ENCODE results near the gene NFE2.

DNA sequence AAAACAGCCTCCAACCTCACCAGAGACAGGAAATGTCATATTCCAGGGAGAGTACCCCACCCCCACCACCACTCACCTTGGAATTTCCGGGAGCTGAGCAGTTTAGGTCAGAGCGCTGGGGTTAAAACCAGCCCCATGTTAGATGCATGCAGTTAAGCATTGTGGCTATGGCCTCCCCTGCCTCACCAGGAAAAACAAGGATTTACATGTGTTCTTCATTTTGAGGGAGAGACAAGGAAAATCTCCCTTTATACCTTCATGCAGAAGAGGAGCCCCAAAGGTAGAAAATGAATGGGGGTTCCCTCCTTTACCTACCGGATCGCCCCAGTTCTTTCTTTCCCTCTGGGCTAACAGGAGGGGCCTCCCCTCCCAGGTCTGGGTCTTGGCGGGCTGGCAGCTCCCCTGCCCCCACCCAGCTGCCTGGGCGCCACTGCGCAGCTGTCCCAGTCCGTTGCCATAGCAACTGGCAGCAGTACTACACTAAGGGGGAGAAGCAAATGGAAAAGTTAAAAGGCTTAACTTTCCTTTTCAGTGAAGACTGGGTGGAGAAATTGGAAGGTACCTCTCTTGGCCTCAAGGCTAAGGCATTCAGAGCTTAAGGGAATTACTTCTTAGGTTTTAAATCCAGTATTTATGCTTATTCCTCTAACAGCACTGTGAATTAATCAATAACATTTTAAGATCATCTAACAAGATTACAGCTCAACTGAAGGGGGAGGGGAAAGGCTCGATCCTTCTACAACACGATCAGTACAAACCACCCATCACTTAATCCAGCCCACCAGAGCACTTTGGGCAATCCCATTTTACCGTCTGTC lies 41.4 kb downstream of the NFE2 start:
- TF ChIP-seq, protein P1, sequence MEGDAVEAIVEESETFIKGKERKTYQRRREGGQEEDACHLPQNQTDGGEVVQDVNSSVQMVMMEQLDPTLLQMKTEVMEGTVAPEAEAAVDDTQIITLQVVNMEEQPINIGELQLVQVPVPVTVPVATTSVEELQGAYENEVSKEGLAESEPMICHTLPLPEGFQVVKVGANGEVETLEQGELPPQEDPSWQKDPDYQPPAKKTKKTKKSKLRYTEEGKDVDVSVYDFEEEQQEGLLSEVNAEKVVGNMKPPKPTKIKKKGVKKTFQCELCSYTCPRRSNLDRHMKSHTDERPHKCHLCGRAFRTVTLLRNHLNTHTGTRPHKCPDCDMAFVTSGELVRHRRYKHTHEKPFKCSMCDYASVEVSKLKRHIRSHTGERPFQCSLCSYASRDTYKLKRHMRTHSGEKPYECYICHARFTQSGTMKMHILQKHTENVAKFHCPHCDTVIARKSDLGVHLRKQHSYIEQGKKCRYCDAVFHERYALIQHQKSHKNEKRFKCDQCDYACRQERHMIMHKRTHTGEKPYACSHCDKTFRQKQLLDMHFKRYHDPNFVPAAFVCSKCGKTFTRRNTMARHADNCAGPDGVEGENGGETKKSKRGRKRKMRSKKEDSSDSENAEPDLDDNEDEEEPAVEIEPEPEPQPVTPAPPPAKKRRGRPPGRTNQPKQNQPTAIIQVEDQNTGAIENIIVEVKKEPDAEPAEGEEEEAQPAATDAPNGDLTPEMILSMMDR (conservative IDR thresholded peaks at IDR 0.05; ENCODE audit: low read length): no peak
- no peak for TF ChIP-seq EZH2phosphoT487 (IDR thresholded peaks at IDR 0.05; ENCODE audit: borderline replicate concordance, low read depth, low read length)
